ENCODE data around the gene SIRT5.

Gene SIRT5

GRCh38 chr6:13590574-13591153, 16.3 kb downstream of the SIRT5 start:
- DNase-seq, result no peak

DNA sequence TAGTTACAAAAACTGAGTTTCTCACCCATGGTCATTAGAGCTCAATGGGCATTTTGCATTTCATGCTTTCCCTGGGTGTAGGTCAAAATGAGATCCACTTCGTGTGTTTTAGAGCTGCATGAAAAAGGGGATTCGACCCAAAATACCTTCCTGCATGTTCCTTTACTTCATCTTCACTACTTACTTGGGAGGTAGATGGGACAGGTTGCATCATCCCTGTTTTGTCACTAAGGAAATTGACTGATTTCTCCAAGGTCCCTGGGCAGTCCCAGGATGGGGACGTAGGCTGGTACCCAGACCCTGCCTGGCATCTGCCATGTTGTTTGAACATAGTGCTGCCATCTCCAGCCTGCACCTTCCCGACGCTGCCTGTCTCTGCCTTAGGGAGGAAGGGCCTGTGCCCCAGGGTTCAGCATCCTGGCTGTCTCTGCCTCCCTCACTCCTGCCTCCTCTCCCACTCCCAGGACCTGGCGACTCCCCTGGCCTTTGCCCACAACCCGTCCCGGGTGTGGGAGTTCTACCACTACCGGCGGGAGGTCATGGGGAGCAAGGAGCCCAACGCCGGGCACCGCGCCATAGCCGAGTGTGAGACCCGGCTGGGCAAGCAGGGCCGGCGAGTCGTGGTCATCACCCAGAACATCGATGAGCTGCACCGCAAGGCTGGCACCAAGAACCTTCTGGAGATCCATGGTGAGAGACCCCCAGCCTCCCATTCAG, 17.0 kb downstream of the SIRT5 start:
- DNase-seq, result no peak

DNA sequence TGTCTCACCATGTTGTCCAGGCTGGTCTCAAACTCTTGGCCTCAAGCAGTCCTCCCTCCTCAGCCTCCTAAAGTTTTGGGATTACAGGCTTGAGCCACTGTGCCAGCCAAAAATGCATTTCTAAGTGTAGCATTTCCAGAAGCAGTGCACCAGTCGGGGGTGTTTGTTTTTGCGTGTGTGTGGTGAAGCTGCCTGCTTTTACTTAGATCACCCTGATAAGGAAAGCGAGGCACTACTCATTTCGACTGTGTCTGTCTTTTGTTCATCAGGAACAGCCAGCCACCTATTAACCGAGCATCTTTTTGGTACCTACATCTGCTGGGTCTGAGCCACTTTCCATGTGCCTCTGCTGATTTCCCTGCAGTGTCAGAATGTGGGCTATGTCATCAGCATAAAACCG, 18.7 kb downstream of the SIRT5 start:
- no peak for DNase-seq

- no peak for DNase-seq
These were observed 19.3 kb downstream of the SIRT5 start for GRCh38 chr6:13593720-13594119.

DNA sequence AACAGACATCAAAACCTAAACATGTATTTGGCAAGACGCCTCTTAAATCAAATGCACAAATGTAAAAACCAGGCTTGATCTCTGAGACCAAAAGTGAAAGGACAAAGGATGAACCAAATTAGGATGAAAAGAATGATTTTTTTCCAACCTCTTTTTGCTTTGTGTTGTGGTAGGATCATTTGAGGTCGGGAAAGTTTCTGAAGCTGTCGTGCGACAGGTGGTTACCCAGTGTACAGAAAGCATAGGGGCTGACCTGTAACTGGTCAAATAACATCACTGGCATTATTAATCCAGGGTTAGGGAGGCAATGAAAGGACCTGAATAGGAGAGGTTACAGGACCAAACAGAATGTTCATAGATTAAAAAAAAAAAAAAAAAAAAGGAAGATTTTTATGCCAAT, 22.7 kb downstream of the SIRT5 start:
- no peak for DNase-seq

DNA sequence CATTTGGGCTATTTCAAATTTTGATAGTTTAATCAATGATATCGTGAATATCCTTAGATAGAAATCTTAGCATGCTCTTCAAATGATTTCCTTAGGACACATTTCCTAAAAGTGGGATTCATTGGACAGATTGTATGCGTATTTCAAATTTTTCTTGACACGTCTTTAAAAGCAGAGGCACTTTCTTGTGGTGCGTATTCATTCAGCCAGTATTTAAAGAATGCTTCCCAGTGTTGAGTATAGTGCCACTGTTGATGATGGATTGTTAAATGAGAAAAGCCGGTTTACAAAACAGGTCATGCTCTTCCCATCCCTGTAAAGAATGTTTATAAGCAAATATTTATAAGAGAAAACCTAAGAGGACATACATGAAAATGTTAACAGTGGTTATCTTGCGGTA, 25.6 kb downstream of the SIRT5 start:
- DNase-seq, result no peak

GRCh38 chr6:13604135-13604534, 29.7 kb downstream of the SIRT5 start:
- DNase-seq, result no peak

DNA sequence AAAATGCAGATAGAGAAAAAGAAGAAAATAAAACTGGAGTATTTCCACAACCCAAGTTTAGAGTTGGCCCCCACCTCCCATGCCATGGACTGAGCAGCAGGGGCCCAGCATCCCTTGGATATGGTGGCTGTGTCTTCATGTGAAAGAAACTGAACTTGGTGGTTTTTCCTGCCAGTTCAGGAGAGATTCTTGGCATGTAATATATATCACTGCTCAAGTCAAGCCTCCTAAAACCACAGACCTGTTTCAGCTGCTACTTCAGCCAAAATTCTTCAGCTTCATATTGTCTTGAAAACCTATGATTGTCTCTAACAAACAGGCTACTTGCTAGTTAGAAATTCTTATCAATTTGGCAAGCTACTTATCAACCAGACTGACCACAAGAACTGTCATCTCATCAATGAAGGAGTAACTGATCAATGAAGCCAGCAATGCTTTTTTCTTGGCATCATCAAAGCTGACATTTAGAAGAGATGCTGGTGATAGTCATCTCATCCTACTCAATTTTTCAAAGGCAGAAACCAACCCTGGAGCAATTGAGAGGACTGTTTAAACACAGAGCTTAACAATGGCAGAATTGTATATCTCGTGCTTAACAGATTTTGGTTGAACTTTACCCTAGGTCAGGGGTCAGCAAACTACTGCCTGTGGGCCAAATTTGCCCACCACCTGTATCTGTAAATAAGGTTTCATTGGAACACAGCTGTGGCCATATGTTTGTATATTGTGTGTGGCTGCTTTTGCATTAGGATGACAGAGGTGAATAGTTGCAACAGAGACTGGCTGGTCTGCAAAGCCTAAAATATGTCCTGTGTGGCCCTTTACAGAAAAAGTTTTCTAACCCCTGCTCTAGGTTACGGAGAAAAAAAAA, 30.4 kb downstream of the SIRT5 start:
- DNase-seq, result no peak

- no peak for DNase-seq
These were observed 31.2 kb downstream of the SIRT5 start for GRCh38 chr6:13605634-13606033.

DNA sequence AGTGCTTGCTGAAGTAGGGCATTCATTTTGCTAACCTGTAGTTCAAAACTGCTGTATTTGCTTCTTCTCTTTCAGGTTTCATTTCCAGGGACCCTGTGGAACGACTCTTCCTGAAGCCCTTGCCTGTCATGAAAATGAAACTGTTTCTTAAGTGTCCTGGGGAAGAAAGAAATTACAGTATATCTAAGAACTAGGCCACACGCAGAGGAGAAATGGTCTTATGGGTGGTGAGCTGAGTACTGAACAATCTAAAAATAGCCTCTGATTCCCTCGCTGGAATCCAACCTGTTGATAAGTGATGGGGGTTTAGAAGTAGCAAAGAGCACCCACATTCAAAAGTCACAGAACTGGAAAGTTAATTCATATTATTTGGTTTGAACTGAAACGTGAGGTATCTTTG, 37.3 kb downstream of the SIRT5 start:
- DNase-seq, result no peak

GRCh38 chr6:13613029-13613594, 38.7 kb downstream of the SIRT5 start:
- DNase-seq, result no peak

DNA sequence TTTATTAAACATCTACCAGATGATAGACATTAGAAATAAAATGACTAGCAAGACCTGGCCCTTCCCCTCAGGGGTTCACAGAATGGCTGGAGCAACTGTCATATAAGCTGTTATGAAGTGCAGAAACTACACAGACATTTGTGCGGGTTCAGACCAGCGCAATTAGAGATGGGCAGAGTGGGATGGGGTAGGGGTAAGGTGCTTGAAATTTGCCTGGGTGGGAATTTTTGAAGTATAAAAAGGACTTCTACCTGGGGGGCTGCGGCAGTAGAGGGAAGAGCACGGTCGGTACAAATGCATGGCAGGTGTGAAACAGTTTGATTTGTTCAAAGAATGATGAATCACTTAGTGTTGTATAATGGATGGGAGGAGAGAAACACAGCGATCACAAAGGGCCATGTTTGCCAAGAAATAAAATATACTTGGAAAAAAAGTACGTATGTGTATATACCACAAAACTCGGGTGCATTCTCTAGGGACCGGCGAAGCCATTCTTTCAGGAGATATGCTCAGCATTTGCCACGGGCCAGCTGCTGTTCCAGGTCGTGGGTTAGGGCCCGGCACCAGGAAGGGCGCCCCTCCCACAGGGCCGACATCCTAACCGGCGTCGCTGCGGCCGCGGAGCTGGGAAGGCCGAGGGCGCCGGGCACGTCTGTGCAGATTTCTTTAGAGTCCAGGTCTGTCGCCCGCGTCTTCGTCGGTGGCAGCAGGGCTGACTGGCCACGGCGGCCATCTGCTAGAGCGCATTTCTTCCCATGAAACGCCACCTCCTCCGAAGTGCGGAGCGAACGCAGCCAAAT, 39.9 kb downstream of the SIRT5 start:
- DNase-seq, result no peak

GRCh38 chr6:13614926-13615791, 40.8 kb downstream of the SIRT5 start, which contains the start of gene NOL7:
NOL7 (plus strand) TSS chr6:13615335; CDS start chr6:13615359, 24 bp downstream.
- DNase-seq, result peak; percentile 98

- peak; percentile 43 for DNase-seq
These were observed 41.4 kb downstream of the SIRT5 start for GRCh38 chr6:13615792-13616120.

DNA sequence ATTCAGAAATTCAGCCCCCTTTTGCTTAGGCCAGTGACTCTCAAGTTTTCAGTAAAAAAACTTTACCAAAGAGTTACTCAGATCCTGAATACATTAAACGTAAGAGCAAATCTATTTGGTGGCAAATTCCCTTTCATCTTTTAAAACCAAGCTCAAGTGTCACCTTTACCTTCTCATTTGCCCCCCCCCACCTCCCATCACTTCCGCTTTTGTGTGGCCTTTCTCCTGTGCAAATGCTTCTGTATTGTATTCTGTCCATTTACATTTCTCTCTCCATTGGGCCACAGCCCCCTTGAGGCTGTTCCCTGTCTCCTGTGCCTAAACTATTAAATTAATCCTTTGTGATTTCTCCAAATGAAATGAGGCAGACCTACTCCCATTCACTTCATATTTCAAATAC, 42.7 kb downstream of the SIRT5 start:
- DNase-seq, result no peak

GRCh38 chr6:13624871-13625288, 50.5 kb downstream of the SIRT5 start:
- DNase-seq, result peak; percentile 30

- no peak for DNase-seq
These were observed 55.2 kb downstream of the SIRT5 start for GRCh38 chr6:13629459-13630116.

DNA sequence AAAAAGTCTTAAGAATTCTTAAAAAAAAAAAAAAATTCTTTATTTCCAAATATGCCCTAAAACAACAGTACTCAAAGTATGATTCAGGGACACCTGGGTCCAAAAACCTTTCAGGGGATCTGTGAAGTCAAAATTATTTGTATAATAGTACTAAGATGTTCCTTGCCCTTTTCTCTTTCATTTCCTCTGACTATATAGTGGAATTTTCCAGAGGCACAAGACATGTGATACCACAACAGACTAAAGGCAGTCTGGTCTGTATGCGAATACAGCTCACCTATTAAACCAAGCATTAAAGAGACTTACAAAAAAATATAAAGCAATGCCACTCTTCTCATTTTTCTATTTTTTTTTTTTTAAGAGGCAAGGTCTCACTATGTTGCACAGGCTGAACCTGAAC, 56.1 kb downstream of the SIRT5 start:
- no peak for DNase-seq

GRCh38 chr6:13633343-13633742, 58.9 kb downstream of the SIRT5 start:
- no peak for DNase-seq

- no peak for DNase-seq
These were observed 61.7 kb downstream of the SIRT5 start for GRCh38 chr6:13635948-13636658.

Data from CD4-positive, alpha-beta T cell treated with Interleukin-6 for 4 hours (primary cell).